Activated CD4-positive, alpha-beta T cell treated with anti-CD3 and anti-CD28 coated beads for 48 hours (primary cell): ENCODE measurements around the gene TMEM52B.
"Not testable (repeated sequence)": the region's sequence is repeated elsewhere in the genome, so short reads cannot be mapped to it uniquely, and the experiment has no call there.

Experiments
- DNase-seq: peaks from one replicate; pipeline ENCODE4 v3.0.0-alpha.2; 2020

Gene TMEM52B

GRCh38 chr12:10211940-10212738, 33.3 kb downstream of the TMEM52B start:
- DNase-seq, result peak; percentile 91

- peak; percentile 78 for DNase-seq
Observed at GRCh38 chr12:10212739-10213131, 33.9 kb downstream of the TMEM52B start, which contains the start of gene GABARAPL1. Gene GABARAPL1 (plus strand): TSS chr12:10212877. CDS start chr12:10213130, 253 bp downstream.

GRCh38 chr12:10213168-10214135, 34.6 kb downstream of the TMEM52B start:
- peak; percentile 82 for DNase-seq

- no peak for DNase-seq
Observed at GRCh38 chr12:10214136-10214894, 35.5 kb downstream of the TMEM52B start.

GRCh38 chr12:10214895-10215267, 36.0 kb downstream of the TMEM52B start:
- no peak for DNase-seq

DNA sequence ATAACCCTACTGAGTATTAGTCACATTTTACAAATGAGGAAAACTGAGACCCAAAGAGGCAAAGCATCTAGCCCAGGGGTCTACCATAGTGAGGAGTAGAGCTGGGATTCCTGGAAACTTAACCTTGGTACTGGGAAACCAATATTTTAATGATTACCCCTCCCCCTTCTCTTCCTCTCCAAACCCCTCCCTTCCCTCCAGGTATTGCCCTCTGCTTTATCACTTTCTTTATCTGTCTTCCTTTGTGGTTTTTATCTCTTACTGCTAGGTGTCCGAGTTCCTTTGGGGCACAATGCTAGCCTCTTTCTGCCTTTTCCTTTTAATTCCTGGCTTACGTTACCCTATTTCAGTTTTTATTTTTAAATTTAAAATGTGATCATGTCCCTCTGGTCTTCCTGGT, 36.6 kb downstream of the TMEM52B start:
- no peak for DNase-seq

- DNase-seq, result peak; percentile 28
Observed at GRCh38 chr12:10215946-10216345, 37.1 kb downstream of the TMEM52B start.

- no peak for DNase-seq
Observed at GRCh38 chr12:10218021-10218420, 39.2 kb downstream of the TMEM52B start.

- no peak for DNase-seq
Observed at GRCh38 chr12:10220398-10221077, 41.7 kb downstream of the TMEM52B start.

DNA sequence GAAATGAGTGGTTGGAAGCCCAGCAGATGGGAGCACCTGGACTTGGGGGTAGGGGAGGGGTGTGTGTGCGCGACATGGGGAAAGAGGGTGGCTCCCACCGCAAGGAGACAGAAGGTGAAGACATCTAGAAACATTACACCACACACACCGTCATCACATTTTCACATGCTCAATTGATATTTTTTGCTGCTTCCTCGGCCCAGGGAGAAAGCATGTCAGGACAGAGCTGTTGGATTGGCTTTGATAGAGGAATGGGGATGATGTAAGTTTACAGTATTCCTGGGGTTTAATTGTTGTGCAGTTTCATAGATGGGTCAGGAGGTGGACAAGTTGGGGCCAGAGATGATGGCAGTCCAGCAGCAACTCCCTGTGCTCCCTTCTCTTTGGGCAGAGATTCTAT, 43.0 kb downstream of the TMEM52B start:
- no peak for DNase-seq

GRCh38 chr12:10223208-10223607, 44.4 kb downstream of the TMEM52B start:
- no peak for DNase-seq

- not testable (repeated sequence) for DNase-seq
Observed at GRCh38 chr12:10225426-10225825, 46.6 kb downstream of the TMEM52B start.

DNA sequence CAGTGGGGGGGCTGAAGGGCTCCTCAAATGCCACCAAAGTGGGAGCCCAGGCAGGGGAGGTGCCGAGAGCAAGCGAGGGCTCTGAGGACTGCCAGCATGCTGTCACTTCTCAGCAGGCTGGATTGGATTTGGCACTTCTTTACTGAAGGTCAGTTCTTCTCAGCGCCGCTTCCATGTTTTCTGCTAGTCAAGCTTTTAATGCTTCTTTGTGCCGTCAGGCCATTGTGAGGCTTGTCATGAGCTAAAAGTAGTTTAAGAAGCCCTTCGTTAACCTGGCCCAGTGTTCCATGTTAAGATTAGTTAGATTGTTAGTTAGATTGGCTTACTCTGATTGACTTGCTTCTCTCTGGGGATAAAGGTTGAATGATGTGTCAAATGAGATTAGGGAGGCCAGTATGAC, 47.3 kb downstream of the TMEM52B start:
- DNase-seq, result no peak

DNA sequence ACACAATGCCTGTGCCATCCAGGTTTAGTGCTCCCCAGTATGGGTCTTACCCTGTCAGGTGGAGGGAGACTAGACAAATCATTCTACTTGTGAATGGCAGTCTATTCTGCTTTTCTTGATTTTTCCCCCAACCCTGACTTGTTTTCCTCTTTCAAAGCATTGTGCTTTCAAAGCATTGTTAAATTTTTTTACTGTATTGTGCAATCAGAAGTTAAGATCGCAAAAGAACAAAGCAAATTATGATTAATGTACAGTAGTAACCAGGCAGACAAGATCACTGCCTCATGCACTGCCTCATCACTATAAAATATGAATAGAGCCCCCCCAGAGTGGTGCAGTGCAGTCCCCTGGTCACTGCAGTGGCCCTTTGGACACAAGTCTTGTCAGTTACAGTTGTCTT, 47.9 kb downstream of the TMEM52B start:
- no peak for DNase-seq

- no peak for DNase-seq
Observed at GRCh38 chr12:10227648-10228047, 48.8 kb downstream of the TMEM52B start.

GRCh38 chr12:10234562-10234961, 55.7 kb downstream of the TMEM52B start:
- no peak for DNase-seq

DNA sequence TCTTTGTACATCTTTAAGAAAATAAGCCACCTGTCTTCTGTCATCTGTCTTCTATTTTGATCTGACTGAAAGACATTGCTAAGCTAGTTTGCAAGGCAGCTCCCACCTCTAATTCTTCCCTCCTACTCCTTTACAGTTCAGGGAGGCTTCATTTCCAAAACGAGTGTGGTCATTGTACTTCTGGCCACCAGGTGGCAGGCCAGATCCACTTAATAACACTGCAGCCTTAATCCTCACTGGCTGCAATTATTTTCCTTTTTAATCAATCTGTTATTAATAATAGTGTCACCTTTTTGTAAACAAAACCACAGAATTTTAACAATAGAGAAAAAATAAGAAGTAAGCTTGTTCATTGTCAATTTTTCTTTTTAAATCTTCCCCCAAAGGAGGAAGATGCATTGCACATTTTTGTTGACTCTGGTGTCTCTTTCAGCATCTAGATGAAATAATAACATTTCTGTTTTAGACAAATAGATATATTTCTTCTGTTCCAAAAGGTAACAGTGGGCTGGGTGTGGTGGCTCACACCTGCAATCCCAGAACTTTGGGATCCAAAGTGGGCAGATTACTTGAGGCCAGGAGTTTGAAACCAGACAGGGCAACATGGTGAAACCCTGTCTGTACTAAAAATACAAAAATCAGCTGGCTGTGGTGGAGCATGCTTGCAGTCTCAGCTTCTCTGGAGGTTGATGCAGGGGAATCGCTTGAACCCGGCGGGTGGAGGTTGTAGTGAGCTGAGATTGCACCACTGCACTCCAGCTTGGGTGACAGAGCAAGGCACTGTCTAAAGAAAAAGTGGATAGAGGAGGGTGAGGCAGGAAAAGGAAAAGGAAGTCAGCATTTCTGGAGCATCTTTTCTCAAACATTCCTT, 57.2 kb downstream of the TMEM52B start:
- peak; percentile 41 for DNase-seq

- no peak for DNase-seq
Observed at GRCh38 chr12:10236720-10237119, 57.9 kb downstream of the TMEM52B start.

- DNase-seq, result no peak
Observed at GRCh38 chr12:10238526-10238925, 59.7 kb downstream of the TMEM52B start.

DNA sequence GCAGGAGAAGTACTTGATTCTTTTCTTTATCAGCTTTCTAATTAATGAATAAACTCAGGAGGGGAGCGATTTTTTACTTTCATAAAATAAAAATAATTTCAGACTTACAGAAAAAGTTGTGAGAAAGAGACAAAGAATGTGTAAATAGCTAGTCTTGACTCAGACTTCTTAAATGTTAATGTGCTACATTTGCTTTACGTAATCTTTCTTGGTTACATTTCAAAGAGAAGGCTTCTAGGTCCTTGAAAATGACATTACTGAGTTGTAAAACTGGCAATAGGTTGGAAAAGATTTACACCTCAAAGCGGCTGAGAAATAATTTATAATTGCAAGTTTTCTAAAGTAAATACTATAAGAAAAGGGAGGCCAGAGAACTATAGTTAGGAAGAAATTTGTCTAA, 62.5 kb downstream of the TMEM52B start:
- no peak for DNase-seq
